Activated CD8-positive, alpha-beta memory T cell treated with anti-CD3 and anti-CD28 coated beads for 36 hours (primary cell): ENCODE measurements around the gene RASIP1. TPM values are rescaled to one million over a fixed set of nuclear protein-coding genes. Genes with fewer than 3 reads are reported as not detected.

Experiments used
- CTCF ChIA-PET: fragments of 350-600 bp; sonication (Branson Sonifier 250); formaldehyde crosslinking; loops from one replicate; lab custom pipeline; 2021; ENCODE audit warnings: antibody characterized with exemption; lab: Charles Lee
- POLR2A ChIA-PET: fragments of 350-600 bp; sonication (Branson Sonifier 250); formaldehyde crosslinking; loops from one replicate; lab custom pipeline; 2021; ENCODE audit warnings: antibody characterized with exemption; lab: Charles Lee
- total RNA-seq, 2 experiments: library from RNA; stranded (reverse); gene quantifications; one replicate each; pipeline ENCODE4 v1.2.3, GENCODE V29; 2021

Gene RASIP1
- total RNA-seq, 2 experiments from 2014 or later = 0.19 to 0.63 TPM

DNA sequence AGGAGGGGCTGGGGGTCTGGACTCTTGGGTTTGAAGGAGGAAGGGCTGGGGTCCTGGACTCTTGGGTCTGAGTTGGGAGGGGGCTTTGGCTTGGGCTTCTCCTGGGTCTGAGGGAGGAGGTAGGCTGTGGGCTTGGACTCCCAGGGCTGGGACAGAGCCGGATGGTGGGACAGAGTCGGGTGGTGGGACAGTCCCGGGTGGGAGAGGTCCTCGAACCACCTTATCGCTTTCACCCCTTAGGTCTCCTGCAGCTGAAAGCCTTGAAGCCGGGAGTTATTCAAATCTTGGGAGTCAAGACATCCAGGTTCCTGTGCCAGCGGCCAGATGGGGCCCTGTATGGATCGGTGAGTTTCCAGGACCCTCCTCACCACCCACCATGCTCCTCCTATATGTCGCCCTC is 16.3 kb upstream of the RASIP1 start:
- CTCF ChIA-PET = no interaction called here
- POLR2A ChIA-PET = no interaction called here

GRCh38 chr19:48756212-48756611 is 15.8 kb upstream of the RASIP1 start:
- ChIA-PET POLR2A (no interaction called here), CTCF (interaction anchor here (1.0 kb wide), 1 partner anchor 45 kb away, joined by 3 read pairs; no protein-coding TSS in a partner anchor)

DNA sequence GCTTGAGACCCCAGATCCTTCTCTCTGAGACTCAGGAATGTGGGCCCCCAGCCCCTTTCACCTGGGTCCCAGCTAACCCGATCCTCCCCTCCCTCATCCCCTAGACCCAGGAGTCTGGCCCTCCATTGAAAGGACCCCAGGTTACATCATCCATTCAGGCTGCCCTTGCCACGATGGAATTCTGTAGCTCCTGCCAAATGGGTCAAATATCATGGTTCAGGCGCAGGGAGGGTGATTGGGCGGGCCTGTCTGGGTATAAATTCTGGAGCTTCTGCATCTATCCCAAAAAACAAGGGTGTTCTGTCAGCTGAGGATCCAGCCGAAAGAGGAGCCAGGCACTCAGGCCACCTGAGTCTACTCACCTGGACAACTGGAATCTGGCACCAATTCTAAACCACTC is 15.4 kb upstream of the RASIP1 start:
- ChIA-PET POLR2A (no interaction called here), CTCF (interaction anchor here (1.0 kb wide), 1 partner anchor 46 kb away, joined by 3 read pairs; no protein-coding TSS in a partner anchor)

DNA sequence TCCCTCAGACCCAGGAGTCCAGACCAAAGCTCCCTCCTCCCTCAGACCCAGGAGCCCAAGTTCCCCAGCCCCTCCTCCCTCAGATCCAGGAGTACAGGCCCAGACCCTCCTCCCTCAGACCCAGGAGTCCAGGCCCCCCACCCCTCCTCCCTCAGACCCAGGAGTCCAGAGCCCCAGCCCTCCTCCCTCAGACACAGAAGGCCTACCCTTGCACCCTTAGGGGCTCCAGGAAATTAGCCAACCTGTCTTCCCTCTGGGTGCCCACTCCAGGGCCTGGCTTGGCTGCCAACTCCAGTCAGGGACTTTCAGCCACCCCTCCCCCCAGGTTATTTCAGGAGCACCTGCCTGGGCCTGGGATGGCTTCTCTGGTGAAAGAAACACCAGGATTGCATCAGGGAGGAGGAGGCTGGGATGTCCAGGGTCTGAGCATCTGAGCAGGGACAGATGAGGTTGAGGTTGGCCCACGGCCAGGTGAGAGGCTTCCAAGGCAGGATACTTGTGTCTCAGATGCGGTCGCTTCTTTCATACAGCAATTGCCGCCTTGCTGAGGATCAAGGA is 14.8 kb upstream of the RASIP1 start, which contains the start of gene FGF21:
Gene FGF21 (plus strand): TSS at position 441 of the 558 bp plus-strand sequence. CDS start 713 bp downstream, outside the sequence.
- ChIA-PET CTCF (interaction anchor here (0.6 to 1.0 kb wide), 2 partner anchors 46 to 83 kb away, joined by 3 read pairs; no protein-coding TSS in a partner anchor), POLR2A (no interaction called here)

DNA sequence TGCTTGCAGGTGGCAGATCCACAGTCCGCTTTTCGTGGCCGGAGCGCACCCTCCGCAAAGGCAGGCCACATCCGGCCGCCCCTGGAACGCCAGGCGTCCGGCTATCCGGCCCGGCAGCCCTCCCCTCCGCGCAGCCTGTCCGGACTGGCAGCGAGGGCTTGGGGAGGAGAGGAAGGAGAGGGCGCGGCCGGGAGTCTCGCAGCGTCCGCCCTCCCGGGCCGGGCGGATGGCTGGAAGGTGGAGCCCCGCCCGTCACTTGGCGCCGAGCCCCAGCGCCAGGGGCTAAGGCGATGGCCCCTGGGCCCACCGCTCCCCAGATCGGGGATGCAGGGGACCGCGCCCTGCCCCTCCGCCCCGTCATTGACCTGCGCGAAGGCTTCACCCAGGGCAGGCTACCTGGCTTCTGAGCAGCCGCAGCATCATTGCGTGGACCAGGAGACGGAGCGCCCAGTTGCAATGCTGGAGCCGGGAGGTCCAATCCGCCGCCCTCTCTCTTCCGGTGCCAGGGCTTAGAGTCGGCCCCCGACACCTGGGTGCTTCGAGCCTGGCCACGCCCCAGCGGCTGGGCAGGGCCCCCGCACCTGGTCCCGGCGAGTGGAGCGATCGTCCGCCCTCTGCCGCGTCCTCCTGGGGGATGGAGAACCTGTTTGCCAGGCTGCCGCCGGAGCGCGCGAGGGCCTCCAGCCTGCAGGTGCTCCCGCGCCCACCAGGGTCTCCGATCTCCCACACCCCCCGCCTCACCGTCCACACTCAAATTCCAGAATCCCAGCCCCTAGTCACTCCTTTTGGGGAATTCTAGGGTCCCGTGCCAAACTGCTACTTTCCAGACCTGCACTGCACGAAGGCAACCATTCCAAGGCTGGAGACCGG is 12.3 kb upstream of the RASIP1 start, which contains the start of gene FUT1:
Gene FUT1 (minus strand): TSS at position 146 of the 870 bp plus-strand sequence. CDS start 1,360 bp downstream, outside the sequence.
- POLR2A ChIA-PET = interaction anchor here (1.0 kb wide), 1 partner anchor 14 kb away, joined by 3 read pairs; no protein-coding TSS in a partner anchor
- CTCF ChIA-PET = no interaction called here

DNA sequence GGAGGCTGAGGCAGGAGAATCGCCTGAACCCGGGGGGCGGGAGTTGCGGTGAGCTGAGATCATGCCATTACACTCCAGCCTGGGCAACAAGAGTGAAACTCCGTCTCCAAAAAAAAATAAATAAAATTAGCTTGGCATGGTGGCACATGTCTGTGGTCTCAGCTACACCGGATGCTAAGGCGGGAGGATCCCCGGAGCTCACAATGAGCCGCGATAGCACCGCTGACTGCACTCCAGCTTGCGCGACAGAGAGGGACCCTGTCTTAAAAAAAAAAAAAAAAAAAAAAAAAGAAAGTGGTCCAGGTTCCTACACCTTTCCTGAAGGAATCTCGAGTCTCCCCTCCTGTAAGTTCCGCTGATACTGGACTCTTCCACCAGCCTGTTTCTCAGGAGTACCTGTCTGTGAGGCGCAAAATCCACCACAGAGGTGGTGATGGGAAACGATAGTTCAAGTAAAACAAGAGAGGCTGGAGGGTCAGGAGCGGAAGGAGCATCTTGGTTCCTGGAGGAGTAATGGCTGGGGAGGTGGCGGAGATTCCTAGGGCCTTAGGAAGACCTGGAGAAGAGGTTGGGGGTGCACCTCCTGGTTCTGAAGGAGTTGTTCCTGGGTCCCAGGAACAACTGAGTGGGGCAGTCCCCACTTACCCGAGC is 11.6 kb upstream of the RASIP1 start:
- POLR2A ChIA-PET = interaction anchor here (1.0 kb wide), 1 partner anchor 13 kb away, joined by 3 read pairs; no protein-coding TSS in a partner anchor
- CTCF ChIA-PET = interaction anchor here (2.0 kb wide), 1 partner anchor 13 kb away, joined by 6 read pairs; no protein-coding TSS in a partner anchor

GRCh38 chr19:48750771-48751504 is 10.5 kb upstream of the RASIP1 start:
- POLR2A ChIA-PET = interaction anchor here (0.5 kb wide), 1 partner anchor 68 kb away, joined by 3 read pairs; no protein-coding TSS in a partner anchor
- CTCF ChIA-PET = interaction anchor here (2.0 kb wide), 1 partner anchor 12 kb away, joined by 6 read pairs; no protein-coding TSS in a partner anchor

GRCh38 chr19:48750351-48750750 is 9.9 kb upstream of the RASIP1 start:
- ChIA-PET CTCF (interaction anchor here (2.0 kb wide), 1 partner anchor 11 kb away, joined by 6 read pairs; no protein-coding TSS in a partner anchor), POLR2A (no interaction called here)

DNA sequence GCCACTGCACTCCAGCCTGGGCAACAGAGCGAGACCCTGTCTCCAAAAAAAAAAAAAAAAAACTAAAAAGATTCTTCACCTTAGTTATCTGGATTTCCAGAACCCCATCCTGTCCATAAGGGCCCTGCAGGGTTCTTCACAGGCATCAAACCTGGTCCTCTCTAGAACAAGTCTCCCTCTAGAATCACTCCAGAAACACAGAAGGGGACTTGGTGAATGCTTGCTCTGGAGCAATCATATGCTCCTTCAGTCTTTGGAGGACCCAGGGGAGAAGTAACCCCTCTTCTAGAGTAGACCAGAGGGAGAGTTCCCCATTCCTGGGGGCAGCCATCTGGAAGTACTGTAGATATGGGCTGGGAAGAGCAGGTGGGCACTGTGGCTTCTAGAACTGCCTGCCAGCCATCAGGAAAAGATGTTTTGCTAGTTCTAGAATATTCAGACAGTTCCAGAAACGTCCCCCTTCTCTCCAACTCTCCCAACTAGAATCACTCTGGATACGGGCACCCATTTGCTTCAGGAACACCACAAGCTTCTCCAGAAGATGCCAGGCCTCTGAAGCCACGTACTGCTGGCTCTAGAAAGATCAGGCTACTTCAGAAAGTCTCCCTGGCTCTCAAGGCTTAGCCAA is 9.3 kb upstream of the RASIP1 start:
- ChIA-PET CTCF (no interaction called here), POLR2A (no interaction called here)

DNA sequence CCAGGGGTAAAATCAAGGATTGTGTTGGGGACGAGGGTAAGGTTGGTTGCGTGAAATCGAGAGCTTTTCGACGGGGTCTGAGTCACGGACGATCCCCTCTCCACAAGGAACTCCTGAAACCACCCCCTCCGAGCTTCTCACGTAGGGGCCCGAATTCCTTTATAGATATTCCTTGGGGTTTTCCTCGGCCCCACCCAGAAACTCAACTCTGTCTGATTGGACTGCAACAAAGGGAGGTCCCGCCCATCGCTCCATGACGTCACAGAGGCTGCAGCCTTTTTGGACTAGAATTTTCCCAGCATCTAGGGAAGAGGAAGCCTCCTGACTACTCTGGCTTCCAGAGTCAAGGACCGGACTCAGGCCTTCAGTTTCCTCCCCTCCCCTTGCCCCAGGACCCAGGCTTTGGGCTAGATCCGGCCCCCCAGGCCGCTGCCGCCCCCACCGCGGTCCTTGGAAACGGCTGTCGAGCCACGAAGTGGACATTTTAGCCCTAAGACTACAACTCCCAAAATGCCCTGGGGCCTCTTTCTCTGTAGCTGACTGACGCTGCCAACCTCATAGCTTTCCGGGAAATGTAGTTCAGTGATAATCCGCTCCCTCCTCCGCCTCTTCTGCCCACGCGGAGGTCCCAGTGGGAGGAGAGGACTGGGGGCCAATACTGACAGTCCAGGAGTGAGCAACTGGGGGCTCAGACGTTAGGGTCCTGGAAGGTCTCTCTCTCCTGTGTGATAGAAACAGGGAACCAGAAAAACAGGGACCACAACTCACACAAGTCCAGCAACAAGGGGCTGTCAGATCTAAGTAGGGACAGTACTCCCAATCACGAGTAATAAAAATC is 6.5 kb upstream of the RASIP1 start, which contains the start of gene IZUMO1:
Gene IZUMO1 (minus strand): TSS at position 172 of the 838 bp plus-strand sequence. CDS start 1,050 bp downstream, outside the sequence.
- POLR2A ChIA-PET = interaction anchor here (0.6 kb wide), 1 partner anchor 69 kb away, joined by 3 read pairs; no protein-coding TSS in a partner anchor
- CTCF ChIA-PET = interaction anchor here (0.6 to 1.7 kb wide), 2 partner anchors 8 to 55 kb away, joined by 3 to 6 read pairs; no protein-coding TSS in a partner anchor

- POLR2A ChIA-PET = no interaction called here
- CTCF ChIA-PET = interaction anchor here (0.6 kb wide), 1 partner anchor 56 kb away, joined by 3 read pairs; no protein-coding TSS in a partner anchor
These were observed 5.7 kb upstream of the RASIP1 start for GRCh38 chr19:48746110-48746509.

DNA sequence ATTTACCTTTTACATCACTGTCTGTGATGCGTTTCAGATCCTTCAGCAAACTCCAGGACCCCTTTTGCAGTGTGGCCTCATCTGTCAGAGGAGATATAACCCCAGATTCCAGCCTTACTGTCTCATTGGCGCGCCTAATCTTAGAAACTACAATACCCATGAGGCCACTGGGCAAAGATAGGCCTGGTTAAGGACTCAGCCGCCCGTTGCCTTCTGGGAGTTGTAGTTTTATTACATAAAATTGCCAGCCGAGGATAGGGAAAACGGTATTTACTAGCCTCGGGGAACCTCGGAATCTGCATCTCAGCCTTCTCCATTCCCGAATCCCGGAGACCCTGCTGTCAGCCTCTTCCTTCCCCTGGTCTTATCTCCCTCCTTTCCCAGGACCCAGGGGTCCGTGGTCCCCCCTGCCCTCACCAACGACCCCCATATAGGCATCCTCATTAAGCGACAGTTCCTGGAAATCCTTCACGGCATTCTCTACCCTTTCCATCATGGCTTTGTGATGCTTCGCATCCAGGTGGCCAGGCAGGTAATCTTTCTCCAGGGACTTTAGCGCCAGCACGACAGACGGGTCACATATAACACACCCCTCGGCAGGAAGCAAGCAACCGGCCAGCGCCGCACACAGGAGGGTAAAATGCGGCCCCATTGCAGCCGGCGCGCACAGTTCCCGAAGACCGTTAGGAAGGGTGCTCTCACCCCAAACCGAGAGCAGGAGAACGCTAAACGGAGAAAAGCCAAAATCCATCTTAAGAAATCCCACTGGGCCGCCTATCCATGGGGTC is 5.0 kb upstream of the RASIP1 start:
- ChIA-PET CTCF (no interaction called here), POLR2A (interaction anchor here (0.5 kb wide), 1 partner anchor 248 kb away, joined by 9 read pairs; the partner anchor contains the start of gene RUVBL2)

GRCh38 chr19:48742096-48742495 is 1.7 kb upstream of the RASIP1 start:
- POLR2A ChIA-PET = no interaction called here
- CTCF ChIA-PET = interaction anchor here (1.1 kb wide), 1 partner anchor 356 kb away, joined by 3 read pairs; no protein-coding TSS in a partner anchor

- POLR2A ChIA-PET = no interaction called here
- CTCF ChIA-PET = interaction anchor here (1.1 kb wide), 1 partner anchor 357 kb away, joined by 3 read pairs; no protein-coding TSS in a partner anchor
These were observed 954 bp upstream of the RASIP1 start for GRCh38 chr19:48741129-48741999.
